ENCODE measurements around the gene KLHL6. TPM values are rescaled to one million over a fixed set of nuclear protein-coding genes. Genes with fewer than 3 reads are reported as not detected.

The KLHL6 gene
- total and polyA plus RNA-seq, 10 of the 15 experiments (the other 5 are each of a cell fraction or from before 2014, with no cell fraction given) = 4.0 to 91.8 (median 24.4) TPM

DNA sequence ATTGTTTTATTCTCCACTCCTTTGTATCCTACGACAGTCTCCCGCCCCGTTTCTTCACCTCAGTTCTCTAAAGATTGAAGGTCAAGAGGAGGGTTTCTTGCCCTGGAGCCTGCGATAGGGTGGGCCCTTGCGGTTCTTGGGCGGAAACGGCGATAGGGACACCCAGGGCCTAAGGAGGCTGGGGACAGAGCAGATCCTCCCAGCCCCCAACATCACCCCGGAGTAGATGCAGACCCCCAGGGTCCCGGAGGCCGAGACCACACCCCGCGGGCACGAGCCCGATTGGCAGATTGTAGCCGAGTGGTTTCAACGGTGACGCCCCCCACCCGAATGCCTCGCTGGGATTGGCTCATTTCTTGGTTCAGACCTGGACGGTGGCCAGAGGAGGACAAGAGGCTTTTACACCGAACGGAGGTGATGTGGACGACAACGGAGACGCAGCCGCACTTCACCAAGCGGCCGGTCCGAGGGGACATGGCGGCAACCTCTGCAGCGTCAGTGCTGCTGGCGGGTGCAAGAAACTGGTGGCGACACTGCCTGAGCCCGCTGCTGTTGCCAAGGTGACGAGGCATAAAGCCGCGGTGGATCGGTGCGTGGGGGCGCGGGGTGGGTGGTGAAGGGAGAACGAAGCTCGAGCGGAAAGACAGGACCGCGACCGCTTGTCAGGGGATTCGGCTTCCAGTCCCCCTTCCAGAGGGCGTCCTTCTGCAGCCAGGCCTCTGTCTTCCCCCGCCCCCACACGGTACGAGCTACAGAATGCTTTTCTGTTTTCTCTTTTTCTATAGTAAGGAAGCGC is 108.1 kb downstream of the KLHL6 start (continued):
- TF ChIP-seq NFYB (IDR thresholded peaks at IDR 0.05; ENCODE audit: insufficient read depth, low read depth, low read length) (peak; percentile 60; the same call in 1 of the 2 replicates), POLR2A (IDR thresholded peaks at IDR 0.05; ENCODE audit: low read depth, low read length) (peak; percentile 92), ATF7 (IDR thresholded peaks at IDR 0.05; ENCODE audit: low read depth) (peak; percentile 35; the same call in 1 of the 2 replicates), USF2 (IDR thresholded peaks at IDR 0.05; ENCODE audit: borderline replicate concordance, low read depth, low read length) (no peak), ZBED1 (IDR thresholded peaks at IDR 0.05; ENCODE audit: borderline replicate concordance) (no peak), SIN3A (IDR thresholded peaks at IDR 0.05; ENCODE audit: low read depth, low read length) (peak; percentile 68; the same call in 1 of the 2 replicates), IRF3 (IDR thresholded peaks at IDR 0.05) (no peak), SPI1 (IDR thresholded peaks at IDR 0.05; ENCODE audit: borderline replicate concordance, insufficient read depth, low read depth, low read length) (no peak), ASH2L (IDR thresholded peaks at IDR 0.05; ENCODE audit: borderline replicate concordance, low read depth) (no peak), JUND (IDR thresholded peaks at IDR 0.05; ENCODE audit: low read depth, low read length) (no peak), ZNF384 (IDR thresholded peaks at IDR 0.05; ENCODE audit: borderline replicate concordance, low read depth, low read length) (no peak), TARDBP (IDR thresholded peaks at IDR 0.05; ENCODE audit: borderline replicate concordance) (peak; percentile 62), MXI1 (IDR thresholded peaks at IDR 0.05; ENCODE audit: low read depth, low read length) (no peak), RB1 (IDR thresholded peaks at IDR 0.05; ENCODE audit: borderline replicate concordance) (peak; percentile 31; the same call in 1 of the 2 replicates), STAT3 (IDR thresholded peaks at IDR 0.05; ENCODE audit: low read depth, low read length) (no peak), RFX5 (IDR thresholded peaks at IDR 0.05; ENCODE audit: low read depth, low read length) (no peak; the same call in 1 of the 2 replicates), POLR2AphosphoS2 (IDR thresholded peaks at IDR 0.05; ENCODE audit: low read depth, low read length) (no peak), CBX3 (IDR thresholded peaks at IDR 0.05; ENCODE audit: borderline replicate concordance, low read depth) (no peak), MYB (IDR thresholded peaks at IDR 0.05; ENCODE audit: borderline replicate concordance, low read depth, low read length) (no peak), ZZZ3 (IDR thresholded peaks at IDR 0.05; ENCODE audit: control insufficient read depth, insufficient read length, low read depth) (no peak)
- TF ChIP-seq, protein P1, sequence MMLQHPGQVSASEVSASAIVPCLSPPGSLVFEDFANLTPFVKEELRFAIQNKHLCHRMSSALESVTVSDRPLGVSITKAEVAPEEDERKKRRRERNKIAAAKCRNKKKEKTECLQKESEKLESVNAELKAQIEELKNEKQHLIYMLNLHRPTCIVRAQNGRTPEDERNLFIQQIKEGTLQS (IDR thresholded peaks at IDR 0.05; ENCODE audit: borderline replicate concordance, extremely low read depth, low read depth, low read length) = no peak
- TF ChIP-seq, protein P2, sequence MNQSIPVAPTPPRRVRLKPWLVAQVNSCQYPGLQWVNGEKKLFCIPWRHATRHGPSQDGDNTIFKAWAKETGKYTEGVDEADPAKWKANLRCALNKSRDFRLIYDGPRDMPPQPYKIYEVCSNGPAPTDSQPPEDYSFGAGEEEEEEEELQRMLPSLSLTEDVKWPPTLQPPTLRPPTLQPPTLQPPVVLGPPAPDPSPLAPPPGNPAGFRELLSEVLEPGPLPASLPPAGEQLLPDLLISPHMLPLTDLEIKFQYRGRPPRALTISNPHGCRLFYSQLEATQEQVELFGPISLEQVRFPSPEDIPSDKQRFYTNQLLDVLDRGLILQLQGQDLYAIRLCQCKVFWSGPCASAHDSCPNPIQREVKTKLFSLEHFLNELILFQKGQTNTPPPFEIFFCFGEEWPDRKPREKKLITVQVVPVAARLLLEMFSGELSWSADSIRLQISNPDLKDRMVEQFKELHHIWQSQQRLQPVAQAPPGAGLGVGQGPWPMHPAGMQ (IDR thresholded peaks at IDR 0.05; ENCODE audit: borderline replicate concordance) = no peak
- TF ChIP-seq, protein P3, sequence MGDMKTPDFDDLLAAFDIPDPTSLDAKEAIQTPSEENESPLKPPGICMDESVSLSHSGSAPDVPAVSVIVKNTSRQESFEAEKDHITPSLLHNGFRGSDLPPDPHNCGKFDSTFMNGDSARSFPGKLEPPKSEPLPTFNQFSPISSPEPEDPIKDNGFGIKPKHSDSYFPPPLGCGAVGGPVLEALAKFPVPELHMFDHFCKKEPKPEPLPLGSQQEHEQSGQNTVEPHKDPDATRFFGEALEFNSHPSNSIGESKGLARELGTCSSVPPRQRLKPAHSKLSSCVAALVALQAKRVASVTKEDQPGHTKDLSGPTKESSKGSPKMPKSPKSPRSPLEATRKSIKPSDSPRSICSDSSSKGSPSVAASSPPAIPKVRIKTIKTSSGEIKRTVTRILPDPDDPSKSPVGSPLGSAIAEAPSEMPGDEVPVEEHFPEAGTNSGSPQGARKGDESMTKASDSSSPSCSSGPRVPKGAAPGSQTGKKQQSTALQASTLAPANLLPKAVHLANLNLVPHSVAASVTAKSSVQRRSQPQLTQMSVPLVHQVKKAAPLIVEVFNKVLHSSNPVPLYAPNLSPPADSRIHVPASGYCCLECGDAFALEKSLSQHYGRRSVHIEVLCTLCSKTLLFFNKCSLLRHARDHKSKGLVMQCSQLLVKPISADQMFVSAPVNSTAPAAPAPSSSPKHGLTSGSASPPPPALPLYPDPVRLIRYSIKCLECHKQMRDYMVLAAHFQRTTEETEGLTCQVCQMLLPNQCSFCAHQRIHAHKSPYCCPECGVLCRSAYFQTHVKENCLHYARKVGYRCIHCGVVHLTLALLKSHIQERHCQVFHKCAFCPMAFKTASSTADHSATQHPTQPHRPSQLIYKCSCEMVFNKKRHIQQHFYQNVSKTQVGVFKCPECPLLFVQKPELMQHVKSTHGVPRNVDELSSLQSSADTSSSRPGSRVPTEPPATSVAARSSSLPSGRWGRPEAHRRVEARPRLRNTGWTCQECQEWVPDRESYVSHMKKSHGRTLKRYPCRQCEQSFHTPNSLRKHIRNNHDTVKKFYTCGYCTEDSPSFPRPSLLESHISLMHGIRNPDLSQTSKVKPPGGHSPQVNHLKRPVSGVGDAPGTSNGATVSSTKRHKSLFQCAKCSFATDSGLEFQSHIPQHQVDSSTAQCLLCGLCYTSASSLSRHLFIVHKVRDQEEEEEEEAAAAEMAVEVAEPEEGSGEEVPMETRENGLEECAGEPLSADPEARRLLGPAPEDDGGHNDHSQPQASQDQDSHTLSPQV (IDR thresholded peaks at IDR 0.05) = no peak
